ENCODE results near the gene OXA1L.

GRCh38 chr14:22776215-22776614 is 9.7 kb downstream of the OXA1L start:
- TF ChIP-seq YY1 (IDR thresholded peaks at IDR 0.05; ENCODE audit: insufficient read depth, insufficient read length) (no peak), SUZ12 (IDR thresholded peaks at IDR 0.05; ENCODE audit: extremely low read depth, insufficient read depth, insufficient read length) (no peak)
